HG02885 (cell line): Measurements from ENCODE around the gene BICC1.
A peak's percentile ranks its signal among the peaks of the same experiment; 100 is the strongest.

Source experiments
- ATAC-seq: cut with Tn5 transposase; IDR thresholded peaks from one replicate; pipeline ENCODE4 v1.9.1; 2021; ENCODE audit warnings: mild to moderate bottlenecking; ENCODE audit not compliant: unreplicated experiment, poor library complexity

The BICC1 gene

GRCh38 chr10:58512491-58513187, at the start of gene BICC1:
Gene BICC1, plus strand, starts transcription at chr10:58512872. Its CDS starts 272 bp downstream, at chr10:58513144.
- peak; percentile 42 for ATAC-seq

- no peak for ATAC-seq
Observed at GRCh38 chr10:58464956-58465355, 47.7 kb upstream of the BICC1 start.

GRCh38 chr10:58465629-58466028, 47.0 kb upstream of the BICC1 start:
- no peak for ATAC-seq

- no peak for ATAC-seq
Observed at GRCh38 chr10:58467931-58468635, 44.6 kb upstream of the BICC1 start.

- no peak for ATAC-seq
Observed at GRCh38 chr10:58473976-58474375, 38.7 kb upstream of the BICC1 start.

GRCh38 chr10:58475322-58476277, 37.1 kb upstream of the BICC1 start:
- no peak for ATAC-seq

- ATAC-seq: no peak
Observed at GRCh38 chr10:58477122-58477521, 35.5 kb upstream of the BICC1 start.

- no peak for ATAC-seq
Observed at GRCh38 chr10:58477902-58478301, 34.8 kb upstream of the BICC1 start.

GRCh38 chr10:58479045-58479444, 33.6 kb upstream of the BICC1 start:
- ATAC-seq: no peak

GRCh38 chr10:58480321-58480720, 32.4 kb upstream of the BICC1 start:
- ATAC-seq: no peak

GRCh38 chr10:58481569-58482109, 31.0 kb upstream of the BICC1 start:
- no peak for ATAC-seq

- no peak for ATAC-seq
Observed at GRCh38 chr10:58486821-58487220, 25.9 kb upstream of the BICC1 start.

- no peak for ATAC-seq
Observed at GRCh38 chr10:58488921-58489320, 23.8 kb upstream of the BICC1 start.

GRCh38 chr10:58502956-58503355, 9.7 kb upstream of the BICC1 start:
- no peak for ATAC-seq

GRCh38 chr10:58508316-58508715, 4.4 kb upstream of the BICC1 start:
- no peak for ATAC-seq

GRCh38 chr10:58511765-58512490, 744 bp upstream of the BICC1 start:
- ATAC-seq: peak; percentile 13

GRCh38 chr10:58513188-58514110, 777 bp downstream of the BICC1 start:
- peak; percentile 33 for ATAC-seq

- no peak for ATAC-seq
Observed at GRCh38 chr10:58514111-58514770, 1.6 kb downstream of the BICC1 start.
